ENCODE measurements around the gene MAGEF1.

MAGEF1 gene

DNA sequence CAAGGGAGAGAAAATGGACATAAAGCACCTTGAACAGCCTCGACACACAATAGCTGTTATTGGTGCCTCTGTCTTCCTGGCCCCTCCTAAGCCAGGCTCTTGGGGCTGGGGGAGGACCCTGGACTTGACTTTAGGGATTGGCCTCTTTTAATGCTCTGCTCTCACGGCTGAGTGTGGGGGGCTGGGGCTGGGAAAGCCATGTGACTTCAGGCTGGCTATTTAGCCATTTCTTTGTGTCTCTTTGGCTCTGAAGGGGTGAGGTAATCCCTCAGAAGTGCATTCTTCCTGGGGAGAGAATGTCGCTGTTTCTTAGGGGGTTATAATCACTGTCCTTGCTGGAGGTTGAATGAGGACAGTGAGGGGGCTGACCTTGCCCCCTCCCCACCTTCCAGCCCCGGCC, 26.2 kb downstream of the MAGEF1 start:
- no peak for DNase-seq (ENCODE audit: extremely low read depth, low read depth)
- no peak for TF ChIP-seq CTCF (IDR thresholded peaks at IDR 0.05; ENCODE audit: low read depth, low read length)

- no peak for TF ChIP-seq CTCF (IDR thresholded peaks at IDR 0.05; ENCODE audit: low read depth, low read length)
These were observed 26.8 kb downstream of the MAGEF1 start for GRCh38 chr3:184685055-184685454.

GRCh38 chr3:184683900-184684560, 27.8 kb downstream of the MAGEF1 start:
- no peak for TF ChIP-seq CTCF (IDR thresholded peaks at IDR 0.05; ENCODE audit: low read depth, low read length)
- DNase-seq (ENCODE audit: extremely low read depth, low read depth) = no peak

More at GRCh38 chr3:184685055-184685454, 26.8 kb downstream of the MAGEF1 start:
- no peak for DNase-seq (ENCODE audit: extremely low read depth, low read depth)

DNA sequence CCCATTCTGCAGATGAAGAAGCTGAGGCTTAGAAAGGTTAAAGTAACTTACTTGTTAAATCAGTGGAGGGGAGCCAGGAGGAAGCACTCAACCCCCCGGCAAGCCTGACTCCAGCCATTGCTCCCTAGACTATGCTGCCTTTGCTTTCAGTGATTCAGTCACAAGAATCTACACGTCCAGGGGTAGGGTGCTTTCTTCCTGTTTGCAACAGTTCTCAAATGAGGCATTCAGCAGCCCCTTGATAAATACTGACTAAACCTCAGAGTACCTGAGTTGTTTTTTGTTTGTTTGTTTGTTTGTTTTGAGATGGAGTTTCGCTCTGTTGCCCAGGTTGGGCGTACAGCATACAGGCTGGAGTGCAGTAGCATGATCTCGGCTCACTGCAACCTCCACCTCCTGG, 28.6 kb downstream of the MAGEF1 start:
- no peak for DNase-seq (ENCODE audit: extremely low read depth, low read depth)
- no peak for TF ChIP-seq CTCF (IDR thresholded peaks at IDR 0.05; ENCODE audit: low read depth, low read length)

- no peak for TF ChIP-seq CTCF (IDR thresholded peaks at IDR 0.05; ENCODE audit: low read depth, low read length)
- no peak for DNase-seq (ENCODE audit: extremely low read depth, low read depth)
These were observed 29.2 kb downstream of the MAGEF1 start for GRCh38 chr3:184682671-184683070.

- no peak for TF ChIP-seq CTCF (IDR thresholded peaks at IDR 0.05; ENCODE audit: low read depth, low read length)
- no peak for DNase-seq (ENCODE audit: extremely low read depth, low read depth)
These were observed 31.2 kb downstream of the MAGEF1 start for GRCh38 chr3:184680385-184681345.

Data from AG09319 (cell line).